Activated CD8-positive, alpha-beta T cell treated with anti-CD3 and anti-CD28 coated beads for 36 hours (primary cell): ENCODE data around the gene GAP43. TPM values are rescaled to one million over a fixed set of nuclear protein-coding genes. Genes with fewer than 3 reads are reported as not detected.

Experiments used
- ATAC-seq: fragments of 200-7000 bp; cut with Tn5 transposase; one replicate; pipeline ENCODE4 v1.10.0; 2021; ENCODE audit warnings: mild to moderate bottlenecking, moderate library complexity
- CTCF ChIA-PET: fragments of 350-600 bp; sonication (Branson Sonifier 250); formaldehyde crosslinking; loops from one replicate; lab custom pipeline; 2021; ENCODE audit warnings: antibody characterized with exemption; lab: Charles Lee
- POLR2A ChIA-PET: fragments of 350-600 bp; sonication (Branson Sonifier 250); formaldehyde crosslinking; loops from one replicate; lab custom pipeline; 2021; ENCODE audit warnings: antibody characterized with exemption; lab: Charles Lee
- DNase-seq: peaks from one replicate; pipeline ENCODE4 v3.0.0-alpha.2; 2020
- H3K27ac Mint-ChIP-seq: one replicate; pipeline ENCODE4 v1.8.0; 2021; ENCODE audit warnings: mild to moderate bottlenecking, mixed read lengths
- H3K27me3 Mint-ChIP-seq: one replicate; pipeline ENCODE4 v1.8.0; 2021; ENCODE audit warnings: mixed read lengths
- H3K36me3 Mint-ChIP-seq: one replicate; pipeline ENCODE4 v1.8.0; 2021; ENCODE audit warnings: low read depth, mixed read lengths
- H3K4me1 Mint-ChIP-seq: one replicate; pipeline ENCODE4 v1.8.0; 2021; ENCODE audit warnings: low read depth, mixed read lengths
- H3K4me3 Mint-ChIP-seq: one replicate; pipeline ENCODE4 v1.8.0; 2021; ENCODE audit warnings: mild to moderate bottlenecking, moderate library complexity, mixed read lengths
- H3K9me3 Mint-ChIP-seq: one replicate; pipeline ENCODE4 v1.8.0; 2021; ENCODE audit warnings: mixed read lengths
- intact Hi-C: fragments of 100-400 bp; cut with micrococcal nuclease; formaldehyde crosslinking; loops from one replicate; pipeline ENCODE4 v1.10.0; 2022
- total RNA-seq, 2 experiments: library from RNA; stranded (reverse); gene quantifications; one replicate each; pipeline ENCODE4 v1.2.3, GENCODE V29; 2021
- TF ChIP-seq, protein P1 (sequence below): fragments of 200-600 bp; IDR thresholded peaks from one replicate; pipeline ENCODE4 v1.8.0; 2022; ENCODE audit warnings: antibody characterized with exemption, mild to moderate bottlenecking

The GAP43 gene
- total RNA-seq, 2 experiments from 2014 or later, result not detected

- Mint-ChIP-seq H3K27ac (no peak overlapping the region), H3K4me3 (no peak overlapping the region), H3K9me3 (peaks cover 3% of the 10 kb centered on the region), H3K36me3 (no peaks in the 10 kb centered on the region), H3K4me1 (no peaks in the 10 kb centered on the region), H3K27me3 (peaks cover 5% of the 10 kb centered on the region)
- intact Hi-C loops, result no loop called here
- ChIA-PET CTCF (no interaction called here), POLR2A (no interaction called here)
- no peak for ATAC-seq
- TF ChIP-seq, protein P1, sequence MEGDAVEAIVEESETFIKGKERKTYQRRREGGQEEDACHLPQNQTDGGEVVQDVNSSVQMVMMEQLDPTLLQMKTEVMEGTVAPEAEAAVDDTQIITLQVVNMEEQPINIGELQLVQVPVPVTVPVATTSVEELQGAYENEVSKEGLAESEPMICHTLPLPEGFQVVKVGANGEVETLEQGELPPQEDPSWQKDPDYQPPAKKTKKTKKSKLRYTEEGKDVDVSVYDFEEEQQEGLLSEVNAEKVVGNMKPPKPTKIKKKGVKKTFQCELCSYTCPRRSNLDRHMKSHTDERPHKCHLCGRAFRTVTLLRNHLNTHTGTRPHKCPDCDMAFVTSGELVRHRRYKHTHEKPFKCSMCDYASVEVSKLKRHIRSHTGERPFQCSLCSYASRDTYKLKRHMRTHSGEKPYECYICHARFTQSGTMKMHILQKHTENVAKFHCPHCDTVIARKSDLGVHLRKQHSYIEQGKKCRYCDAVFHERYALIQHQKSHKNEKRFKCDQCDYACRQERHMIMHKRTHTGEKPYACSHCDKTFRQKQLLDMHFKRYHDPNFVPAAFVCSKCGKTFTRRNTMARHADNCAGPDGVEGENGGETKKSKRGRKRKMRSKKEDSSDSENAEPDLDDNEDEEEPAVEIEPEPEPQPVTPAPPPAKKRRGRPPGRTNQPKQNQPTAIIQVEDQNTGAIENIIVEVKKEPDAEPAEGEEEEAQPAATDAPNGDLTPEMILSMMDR, result no peak
- no peak for DNase-seq
These were observed 27.6 kb upstream of the GAP43 start for GRCh38 chr3:115595611-115596275.

GRCh38 chr3:115598216-115598615 lies 25.1 kb upstream of the GAP43 start:
- TF ChIP-seq, protein P1, result no peak
- Mint-ChIP-seq H3K36me3 (no peaks in the 10 kb centered on the region), H3K27ac (no peak overlapping the region), H3K4me1 (no peaks in the 10 kb centered on the region), H3K9me3 (peaks cover 3% of the 10 kb centered on the region), H3K27me3 (peaks cover 8% of the 10 kb centered on the region), H3K4me3 (no peak overlapping the region)
- ATAC-seq, result no peak
- no peak for DNase-seq
- intact Hi-C loops, result no loop called here
- ChIA-PET CTCF (no interaction called here), POLR2A (no interaction called here)

DNA sequence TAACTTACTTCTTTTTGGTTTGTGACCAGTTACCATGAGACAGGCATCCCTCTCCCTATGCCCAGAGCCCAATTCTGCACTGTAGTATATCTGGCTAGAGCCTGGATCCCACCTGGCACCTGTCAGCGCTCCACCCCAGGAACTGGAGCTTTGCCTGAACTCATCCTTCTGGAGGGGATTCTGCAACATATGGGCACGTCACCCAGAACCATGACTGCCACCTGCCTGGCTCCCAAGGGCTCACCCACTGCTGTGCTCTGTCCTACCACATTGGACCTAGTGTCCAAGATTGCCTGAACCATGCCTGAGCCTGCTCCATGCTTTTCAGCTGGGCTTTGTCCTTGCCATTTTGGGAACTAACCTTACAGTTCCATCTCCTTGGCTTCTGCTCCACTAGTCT lies 21.1 kb upstream of the GAP43 start:
- intact Hi-C loops, result no loop called here
- Mint-ChIP-seq H3K9me3 (no peaks in the 10 kb centered on the region), H3K4me3 (no peak overlapping the region), H3K27ac (no peak overlapping the region), H3K4me1 (no peaks in the 10 kb centered on the region), H3K27me3 (peaks cover 8% of the 10 kb centered on the region), H3K36me3 (no peaks in the 10 kb centered on the region)
- CTCF ChIA-PET, result no interaction called here
- POLR2A ChIA-PET, result no interaction called here
- ATAC-seq (no peak), DNase-seq (no peak)
- TF ChIP-seq, protein P1, result no peak

DNA sequence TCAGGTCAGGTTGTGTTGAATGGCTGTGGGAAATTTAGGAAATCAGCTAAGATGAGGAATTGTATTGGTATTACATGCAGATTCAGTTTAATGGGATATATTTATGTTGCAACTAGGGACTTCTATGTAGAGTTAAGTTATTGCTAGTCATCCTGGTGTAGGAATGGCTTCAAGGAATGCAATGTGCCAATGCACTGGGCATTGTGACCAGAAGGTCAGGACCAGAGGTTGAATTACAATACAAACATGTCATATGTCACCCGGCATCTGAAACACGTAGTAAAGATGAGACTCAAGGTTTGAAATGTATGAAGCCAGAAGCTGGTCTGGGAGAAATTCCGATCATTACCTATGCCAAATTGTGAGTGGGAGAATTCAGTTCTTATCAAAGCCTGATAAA lies 11.7 kb upstream of the GAP43 start:
- ATAC-seq (no peak), DNase-seq (no peak)
- peaks cover 6% of the 10 kb centered on the region for H3K4me1 Mint-ChIP-seq
- TF ChIP-seq, protein P1, result no peak
- no peaks in the 10 kb centered on the region for H3K9me3 Mint-ChIP-seq
- POLR2A ChIA-PET, result no interaction called here
- intact Hi-C loops, result no loop called here
- H3K27me3 Mint-ChIP-seq, result peaks cover 16% of the 10 kb centered on the region
- CTCF ChIA-PET, result no interaction called here
- no peak overlapping the region for H3K27ac Mint-ChIP-seq
- no peaks in the 10 kb centered on the region for H3K36me3 Mint-ChIP-seq
- H3K4me3 Mint-ChIP-seq, result no peak overlapping the region

GRCh38 chr3:115615001-115615814 lies 8.1 kb upstream of the GAP43 start:
- H3K27me3 Mint-ChIP-seq, result peaks cover 15% of the 10 kb centered on the region
- ATAC-seq, result no peak
- no peak overlapping the region for H3K4me3 Mint-ChIP-seq
- H3K27ac Mint-ChIP-seq, result no peak overlapping the region
- H3K9me3 Mint-ChIP-seq, result no peaks in the 10 kb centered on the region
- TF ChIP-seq, protein P1, result no peak
- intact Hi-C loops, result no loop called here
- no peaks in the 10 kb centered on the region for H3K36me3 Mint-ChIP-seq
- DNase-seq, result no peak
- H3K4me1 Mint-ChIP-seq, result peaks cover 13% of the 10 kb centered on the region
- CTCF ChIA-PET, result interaction anchor here (1.3 kb wide), 1 partner anchor 8 kb away, joined by 4 read pairs; the partner anchor contains the start of gene GAP43
- POLR2A ChIA-PET, result no interaction called here
